HepG2 (cell line): Measurements from ENCODE around the gene DCTN4. TPM values are rescaled to one million over a fixed set of nuclear protein-coding genes. Genes with fewer than 3 reads are reported as not detected.

Source experiments
- ADNP ChIP-seq: sonication (generic); formaldehyde crosslinking; IDR thresholded peaks from 2 replicates; pipeline ENCODE4 v1.4.0; 2020; ENCODE audit warnings: missing genetic modification reagents
- BRCA1 ChIP-seq: sonication (generic); formaldehyde crosslinking; IDR thresholded peaks from 2 replicates; pipeline ENCODE4 v1.4.0; 2020; ENCODE audit warnings: missing genetic modification reagents
- FIP1L1 ChIP-seq: fragments of 200-400 bp; formaldehyde crosslinking; IDR thresholded peaks from 2 replicates; pipeline ENCODE4 v1.6.1; 2018; ENCODE audit warnings: low read depth, mild to moderate bottlenecking, low read length, moderate library complexity, borderline replicate concordance; ENCODE audit not compliant: insufficient read depth
- HHEX ChIP-seq: IDR thresholded peaks from 2 replicates; pipeline ENCODE4 v1.6.1; 2016; ENCODE audit warnings: control low read depth
- KLF15 ChIP-seq: sonication (generic); formaldehyde crosslinking; IDR thresholded peaks from 2 replicates; pipeline ENCODE4 v1.8.1; 2023; ENCODE audit warnings: borderline replicate concordance, mild to moderate bottlenecking, inconsistent platforms, missing genetic modification reagents, mixed read lengths
- KLF6 ChIP-seq: IDR thresholded peaks from 2 replicates; pipeline ENCODE4 v1.8.0; 2016; ENCODE audit warnings: missing biosample characterization, missing genetic modification reagents
- PCBP1 ChIP-seq: fragments of 200-400 bp; formaldehyde crosslinking; IDR thresholded peaks from 2 replicates; pipeline ENCODE4 v1.6.1; 2017; ENCODE audit warnings: mild to moderate bottlenecking, low read depth, low read length, borderline replicate concordance
- PITX1 ChIP-seq: sonication (generic); formaldehyde crosslinking; IDR thresholded peaks from 2 replicates; pipeline ENCODE4 v1.5.1; 2020; ENCODE audit warnings: mild to moderate bottlenecking, missing genetic modification reagents
- PPARG ChIP-seq: conservative IDR thresholded peaks from 2 replicates; pipeline ENCODE4 v1.6.1; 2016; ENCODE audit warnings: missing biosample characterization, missing genetic modification reagents
- RBM22 ChIP-seq: fragments of 200-400 bp; formaldehyde crosslinking; optimal IDR thresholded peaks from 2 replicates; pipeline ENCODE3; 2017; ENCODE audit warnings: mild to moderate bottlenecking, low read length, moderate library complexity
- SMAD3 ChIP-seq: sonication (generic); formaldehyde crosslinking; IDR thresholded peaks from 2 replicates; pipeline ENCODE4 v1.4.0; 2020; ENCODE audit warnings: missing genetic modification reagents
- TEAD3 ChIP-seq: optimal IDR thresholded peaks from 2 replicates; pipeline ENCODE3; 2016; ENCODE audit warnings: borderline replicate concordance
- TRIM24 ChIP-seq: sonication (generic); formaldehyde crosslinking; IDR thresholded peaks from 2 replicates; pipeline ENCODE4 v1.8.0; 2022; ENCODE audit warnings: mild to moderate bottlenecking, missing genetic modification reagents
- ZNF205 ChIP-seq: IDR thresholded peaks from 2 replicates; pipeline ENCODE4 v1.6.1; 2018; ENCODE audit warnings: missing biosample characterization, missing genetic modification reagents
- ZNF3 ChIP-seq: IDR thresholded peaks from 2 replicates; pipeline ENCODE4 v1.7.0; 2017; ENCODE audit warnings: inconsistent platforms
- ZNF333 ChIP-seq: sonication (generic); formaldehyde crosslinking; IDR thresholded peaks from 2 replicates; pipeline ENCODE4 v1.4.0; 2020; ENCODE audit warnings: mild to moderate bottlenecking, missing genetic modification reagents, borderline replicate concordance
- ZNF510 ChIP-seq: sonication (generic); formaldehyde crosslinking; IDR thresholded peaks from 2 replicates; pipeline ENCODE4 v1.4.0; 2020; ENCODE audit warnings: low read depth, mild to moderate bottlenecking, missing genetic modification reagents
- ZNF644 ChIP-seq: IDR thresholded peaks from 2 replicates; pipeline ENCODE4 v1.6.1; 2016; ENCODE audit warnings: low read depth
- ZNF792 ChIP-seq: IDR thresholded peaks from 2 replicates; pipeline ENCODE4 v1.6.1; 2016
- polyA plus RNA-seq, 8 experiments: library from polyadenylated mRNA; depleted of rRNA in 3 of 8; stranded (reverse) in 7 of 8; unstranded in 1 of 8; fragments of >200 nt; fragmentation: Illumina TruSeq in 4 of 8; extraction: Trizol in 4 of 8; gene quantifications; 2 replicates each; pipeline versions ENCODE4 v1.2.1 to v1.2.3, GENCODE V29; 2011 to 2016; ENCODE audit warnings: low read depth in 4 of 8, missing spikeins in 1 of 8, mixed read lengths in 1 of 8; ENCODE audit not compliant: insufficient read depth in 1 of 8
- total RNA-seq, 5 experiments: library from RNA; depleted of rRNA; stranded (reverse); fragments of >200 nt; fragmentation: Illumina TruSeq; extraction: Trizol; gene quantifications; 2 replicates each; pipeline ENCODE4 v1.2.3, GENCODE V29; 2016; ENCODE audit warnings: low read depth in 1 of 5
- TF ChIP-seq, protein P1 (sequence below): IDR thresholded peaks from 2 replicates; pipeline ENCODE4 v1.6.1; 2018; ENCODE audit warnings: missing genetic modification reagents, mild to moderate bottlenecking, missing compliant biosample characterization
- TF ChIP-seq, protein P2 (sequence below): sonication (generic); formaldehyde crosslinking; conservative IDR thresholded peaks from 2 replicates; pipeline ENCODE4 v1.8.0; 2022; ENCODE audit warnings: missing genetic modification reagents
- TF ChIP-seq, protein P3 (sequence below): sonication (generic); formaldehyde crosslinking; IDR thresholded peaks from 2 replicates; pipeline ENCODE4 v1.5.0; 2020; ENCODE audit warnings: missing genetic modification reagents, mild to moderate bottlenecking, borderline replicate concordance
- TF ChIP-seq, protein P4 (sequence below): sonication (generic); formaldehyde crosslinking; IDR thresholded peaks from 2 replicates; pipeline ENCODE4 v1.5.0; 2020; ENCODE audit warnings: mild to moderate bottlenecking, missing genetic modification reagents, borderline replicate concordance
- TF ChIP-seq, protein P5 (sequence below): sonication (generic); formaldehyde crosslinking; conservative IDR thresholded peaks from 2 replicates; pipeline ENCODE4 v1.8.0; 2022; ENCODE audit warnings: mild to moderate bottlenecking, moderate library complexity, missing genetic modification reagents

Gene DCTN4
- total and polyA plus RNA-seq, 2 of the 13 experiments (the other 11 are each of a cell fraction or from before 2014, with no cell fraction given), result 24.1 to 26.9 TPM

DNA sequence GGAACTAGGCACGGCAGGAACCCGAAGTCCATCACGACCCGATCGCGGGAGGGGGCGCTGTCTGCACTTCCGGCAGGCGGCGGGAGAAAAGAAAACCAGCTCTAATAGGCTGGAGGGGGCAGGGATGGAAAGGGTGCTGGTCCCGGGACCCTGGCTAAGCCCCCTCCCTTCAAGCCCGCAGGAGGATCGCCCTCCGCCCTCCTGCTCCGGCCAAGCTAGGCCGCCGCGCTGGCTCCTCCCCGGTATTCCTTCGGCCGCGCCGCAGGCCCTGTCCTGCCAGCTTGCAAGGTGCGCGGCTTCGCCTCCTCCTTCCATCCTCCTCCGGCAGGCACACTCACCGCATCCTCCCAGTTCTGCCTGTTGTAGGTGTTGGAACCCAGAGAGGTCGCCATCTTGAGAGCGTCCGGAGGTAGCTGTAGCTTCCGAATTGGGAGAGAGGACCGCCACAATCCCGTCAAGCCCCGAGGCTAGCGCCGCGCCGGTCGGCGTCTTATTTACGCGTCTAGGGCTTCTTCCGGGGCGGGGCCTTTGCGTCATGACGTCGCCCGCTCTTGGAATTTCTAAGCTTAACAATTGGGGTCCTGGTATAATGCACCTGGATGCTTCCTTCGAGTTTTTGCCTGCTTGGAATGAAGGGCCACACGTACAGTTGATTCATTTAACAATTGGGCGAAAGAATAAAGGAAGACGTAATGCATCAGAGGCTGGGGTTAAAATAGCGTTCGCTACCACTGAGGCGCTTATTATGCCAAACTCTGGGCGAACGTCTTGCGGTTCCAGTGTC is 58.0 kb downstream of the DCTN4 start, which contains the start of gene RBM22 (continued):
- TF ChIP-seq, protein P1, sequence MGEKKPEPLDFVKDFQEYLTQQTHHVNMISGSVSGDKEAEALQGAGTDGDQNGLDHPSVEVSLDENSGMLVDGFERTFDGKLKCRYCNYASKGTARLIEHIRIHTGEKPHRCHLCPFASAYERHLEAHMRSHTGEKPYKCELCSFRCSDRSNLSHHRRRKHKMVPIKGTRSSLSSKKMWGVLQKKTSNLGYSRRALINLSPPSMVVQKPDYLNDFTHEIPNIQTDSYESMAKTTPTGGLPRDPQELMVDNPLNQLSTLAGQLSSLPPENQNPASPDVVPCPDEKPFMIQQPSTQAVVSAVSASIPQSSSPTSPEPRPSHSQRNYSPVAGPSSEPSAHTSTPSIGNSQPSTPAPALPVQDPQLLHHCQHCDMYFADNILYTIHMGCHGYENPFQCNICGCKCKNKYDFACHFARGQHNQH, result peak; percentile 76; the same call in 1 of the 2 replicates
- TF ChIP-seq ZNF205 (CRISPR knock-in tag), result peak; percentile 72; the same call in 1 of the 2 replicates
- TF ChIP-seq ZNF792 (CRISPR knock-in tag), result no peak
- peak; percentile 80; the same call in 1 of the 2 replicates for TF ChIP-seq KLF15 (CRISPR knock-in tag)
- no peak for TF ChIP-seq TRIM24
- TF ChIP-seq, protein P2, sequence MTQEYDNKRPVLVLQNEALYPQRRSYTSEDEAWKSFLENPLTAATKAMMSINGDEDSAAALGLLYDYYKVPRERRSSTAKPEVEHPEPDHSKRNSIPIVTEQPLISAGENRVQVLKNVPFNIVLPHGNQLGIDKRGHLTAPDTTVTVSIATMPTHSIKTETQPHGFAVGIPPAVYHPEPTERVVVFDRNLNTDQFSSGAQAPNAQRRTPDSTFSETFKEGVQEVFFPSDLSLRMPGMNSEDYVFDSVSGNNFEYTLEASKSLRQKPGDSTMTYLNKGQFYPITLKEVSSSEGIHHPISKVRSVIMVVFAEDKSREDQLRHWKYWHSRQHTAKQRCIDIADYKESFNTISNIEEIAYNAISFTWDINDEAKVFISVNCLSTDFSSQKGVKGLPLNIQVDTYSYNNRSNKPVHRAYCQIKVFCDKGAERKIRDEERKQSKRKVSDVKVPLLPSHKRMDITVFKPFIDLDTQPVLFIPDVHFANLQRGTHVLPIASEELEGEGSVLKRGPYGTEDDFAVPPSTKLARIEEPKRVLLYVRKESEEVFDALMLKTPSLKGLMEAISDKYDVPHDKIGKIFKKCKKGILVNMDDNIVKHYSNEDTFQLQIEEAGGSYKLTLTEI (CRISPR knock-in tag), result no peak
- TF ChIP-seq RBM22, result no peak
- TF ChIP-seq KLF6 (CRISPR knock-in tag), result peak; percentile 86; the same call in 1 of the 2 replicates
- TF ChIP-seq PPARG (CRISPR knock-in tag), result no peak
- TF ChIP-seq, protein P3, sequence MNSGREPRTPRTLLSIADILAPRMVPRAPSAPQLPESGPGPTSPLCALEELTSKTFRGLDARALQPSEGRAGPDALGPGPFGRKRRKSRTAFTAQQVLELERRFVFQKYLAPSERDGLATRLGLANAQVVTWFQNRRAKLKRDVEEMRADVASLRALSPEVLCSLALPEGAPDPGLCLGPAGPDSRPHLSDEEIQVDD (CRISPR knock-in tag), result no peak
- peak; percentile 77 for TF ChIP-seq PITX1 (CRISPR knock-in tag)
- TF ChIP-seq TEAD3 (CRISPR knock-in tag), result peak; percentile 86
- TF ChIP-seq SMAD3, result 0 out of 2 replicates have a peak, but pooled peaks have one; percentile 60
- TF ChIP-seq BRCA1 (CRISPR knock-in tag), result no peak
- TF ChIP-seq, protein P4, sequence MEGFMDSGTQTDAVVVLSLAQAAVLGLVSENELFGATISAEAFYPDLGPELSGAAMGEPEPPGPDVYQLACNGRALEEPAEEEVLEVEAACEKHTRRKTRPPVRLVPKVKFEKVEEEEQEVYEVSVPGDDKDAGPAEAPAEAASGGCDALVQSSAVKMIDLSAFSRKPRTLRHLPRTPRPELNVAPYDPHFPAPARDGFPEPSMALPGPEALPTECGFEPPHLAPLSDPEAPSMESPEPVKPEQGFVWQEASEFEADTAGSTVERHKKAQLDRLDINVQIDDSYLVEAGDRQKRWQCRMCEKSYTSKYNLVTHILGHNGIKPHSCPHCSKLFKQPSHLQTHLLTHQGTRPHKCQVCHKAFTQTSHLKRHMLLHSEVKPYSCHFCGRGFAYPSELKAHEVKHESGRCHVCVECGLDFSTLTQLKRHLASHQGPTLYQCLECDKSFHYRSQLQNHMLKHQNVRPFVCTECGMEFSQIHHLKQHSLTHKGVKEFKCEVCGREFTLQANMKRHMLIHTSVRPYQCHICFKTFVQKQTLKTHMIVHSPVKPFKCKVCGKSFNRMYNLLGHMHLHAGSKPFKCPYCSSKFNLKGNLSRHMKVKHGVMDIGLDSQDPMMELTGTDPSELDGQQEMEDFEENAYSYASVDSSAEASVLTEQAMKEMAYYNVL (CRISPR knock-in tag), result peak; percentile 70; the same call in 1 of the 2 replicates
- TF ChIP-seq, protein P5, sequence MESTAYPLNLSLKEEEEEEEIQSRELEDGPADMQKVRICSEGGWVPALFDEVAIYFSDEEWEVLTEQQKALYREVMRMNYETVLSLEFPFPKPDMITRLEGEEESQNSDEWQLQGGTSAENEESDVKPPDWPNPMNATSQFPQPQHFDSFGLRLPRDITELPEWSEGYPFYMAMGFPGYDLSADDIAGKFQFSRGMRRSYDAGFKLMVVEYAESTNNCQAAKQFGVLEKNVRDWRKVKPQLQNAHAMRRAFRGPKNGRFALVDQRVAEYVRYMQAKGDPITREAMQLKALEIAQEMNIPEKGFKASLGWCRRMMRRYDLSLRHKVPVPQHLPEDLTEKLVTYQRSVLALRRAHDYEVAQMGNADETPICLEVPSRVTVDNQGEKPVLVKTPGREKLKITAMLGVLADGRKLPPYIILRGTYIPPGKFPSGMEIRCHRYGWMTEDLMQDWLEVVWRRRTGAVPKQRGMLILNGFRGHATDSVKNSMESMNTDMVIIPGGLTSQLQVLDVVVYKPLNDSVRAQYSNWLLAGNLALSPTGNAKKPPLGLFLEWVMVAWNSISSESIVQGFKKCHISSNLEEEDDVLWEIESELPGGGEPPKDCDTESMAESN (CRISPR knock-in tag), result peak; percentile 78; the same call in 1 of the 2 replicates
- TF ChIP-seq ZNF3 (CRISPR knock-in tag), result no peak
- TF ChIP-seq FIP1L1, result no peak
- TF ChIP-seq ZNF333 (CRISPR knock-in tag), result peak; percentile 95; the same call in 1 of the 2 replicates
- TF ChIP-seq ZNF644 (CRISPR knock-in tag), result no peak
- no peak for TF ChIP-seq ZNF510 (CRISPR knock-in tag)
- 0 out of 2 replicates have a peak, but pooled peaks have one; percentile 77 for TF ChIP-seq PCBP1
- TF ChIP-seq ADNP (CRISPR knock-in tag), result no peak
- no peak for TF ChIP-seq HHEX (CRISPR knock-in tag)
